ENCODE results near the gene SPAG8.

DNA sequence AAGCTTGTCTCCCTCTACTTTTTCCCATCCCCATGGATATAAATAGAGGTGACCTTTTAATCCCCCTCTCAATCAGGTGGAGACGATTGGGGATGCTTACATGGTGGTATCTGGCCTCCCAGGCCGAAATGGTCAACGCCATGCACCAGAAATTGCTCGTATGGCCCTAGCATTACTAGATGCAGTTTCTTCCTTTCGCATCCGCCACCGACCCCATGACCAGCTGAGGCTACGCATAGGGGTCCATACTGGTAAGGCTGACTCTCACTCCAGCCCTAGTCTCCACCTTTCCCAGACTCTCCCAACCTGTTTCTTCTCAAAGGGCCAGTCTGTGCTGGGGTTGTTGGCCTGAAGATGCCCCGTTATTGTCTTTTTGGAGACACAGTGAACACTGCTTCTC, 3.6 kb downstream of the SPAG8 start:
- TF ChIP-seq CTCF (IDR thresholded peaks at IDR 0.05) (no peak), EZH2 (IDR thresholded peaks at IDR 0.05; ENCODE audit: borderline replicate concordance, insufficient read depth, low read depth, low read length, poor library complexity, severe bottlenecking) (no peak)

Data from B cell (primary cell).